ENCODE measurements around the gene NEUROG3.

GRCh38 chr10:69575164-69575722 is 2.0 kb upstream of the NEUROG3 start:
- TF ChIP-seq NFE2L2 (IDR thresholded peaks at IDR 0.05; ENCODE audit: low read length) = no peak
- no peak for TF ChIP-seq MTA3 (CRISPR knock-in tag; IDR thresholded peaks at IDR 0.05)
- TF ChIP-seq, protein P1, sequence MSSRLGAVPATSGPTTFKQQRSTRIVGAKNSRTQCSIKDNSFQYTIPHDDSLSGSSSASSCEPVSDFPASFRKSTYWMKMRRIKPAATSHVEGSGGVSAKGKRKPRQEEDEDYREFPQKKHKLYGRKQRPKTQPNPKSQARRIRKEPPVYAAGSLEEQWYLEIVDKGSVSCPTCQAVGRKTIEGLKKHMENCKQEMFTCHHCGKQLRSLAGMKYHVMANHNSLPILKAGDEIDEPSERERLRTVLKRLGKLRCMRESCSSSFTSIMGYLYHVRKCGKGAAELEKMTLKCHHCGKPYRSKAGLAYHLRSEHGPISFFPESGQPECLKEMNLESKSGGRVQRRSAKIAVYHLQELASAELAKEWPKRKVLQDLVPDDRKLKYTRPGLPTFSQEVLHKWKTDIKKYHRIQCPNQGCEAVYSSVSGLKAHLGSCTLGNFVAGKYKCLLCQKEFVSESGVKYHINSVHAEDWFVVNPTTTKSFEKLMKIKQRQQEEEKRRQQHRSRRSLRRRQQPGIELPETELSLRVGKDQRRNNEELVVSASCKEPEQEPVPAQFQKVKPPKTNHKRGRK (CRISPR knock-in tag; IDR thresholded peaks at IDR 0.05) = no peak
- TF ChIP-seq CHD4 (IDR thresholded peaks at IDR 0.05; ENCODE audit: borderline replicate concordance, low read length) = no peak
- no peak for TF ChIP-seq ZBTB40 (IDR thresholded peaks at IDR 0.05)
- no peak for TF ChIP-seq ZBTB40 (CRISPR knock-in tag; IDR thresholded peaks at IDR 0.05)
- no peak for TF ChIP-seq ZNF879 (CRISPR knock-in tag; IDR thresholded peaks at IDR 0.05)
- no peak for TF ChIP-seq MAFG (CRISPR knock-in tag; IDR thresholded peaks at IDR 0.05)
- no peak for TF ChIP-seq ZNF766 (CRISPR knock-in tag; IDR thresholded peaks at IDR 0.05; ENCODE audit: borderline replicate concordance)
- no peak for TF ChIP-seq CTCF (CRISPR knock-in tag; IDR thresholded peaks at IDR 0.05)
- TF ChIP-seq SRSF1 (optimal IDR thresholded peaks at IDR 0.05; ENCODE audit: low read depth, low read length) = no peak
- no peak for TF ChIP-seq HES4 (CRISPR knock-in tag; IDR thresholded peaks at IDR 0.05; ENCODE audit: borderline replicate concordance)
- no peak for TF ChIP-seq RAD21 (CRISPR knock-in tag; IDR thresholded peaks at IDR 0.05)
